Measurements from ENCODE around the gene NUTM2F.

DNA sequence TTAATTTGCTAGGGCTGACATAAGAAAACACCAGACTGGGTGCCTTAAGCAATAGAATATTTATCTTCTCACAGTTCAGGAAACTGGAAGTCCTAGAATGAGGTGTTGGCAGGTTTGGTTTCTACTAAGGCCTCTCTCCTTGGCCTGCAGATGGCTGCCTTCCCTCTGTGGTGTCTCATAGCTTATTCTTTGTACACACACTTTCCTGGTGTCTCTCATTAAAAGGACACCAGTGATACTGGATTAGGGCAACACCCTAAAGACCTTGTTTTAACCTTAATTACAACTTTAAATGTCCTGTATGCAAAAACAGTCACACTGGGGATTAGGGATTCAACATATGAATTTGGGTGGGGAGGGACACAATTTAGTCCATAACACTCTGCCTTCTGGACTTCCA, 25.1 kb downstream of the NUTM2F start:
- TF ChIP-seq, protein P1, sequence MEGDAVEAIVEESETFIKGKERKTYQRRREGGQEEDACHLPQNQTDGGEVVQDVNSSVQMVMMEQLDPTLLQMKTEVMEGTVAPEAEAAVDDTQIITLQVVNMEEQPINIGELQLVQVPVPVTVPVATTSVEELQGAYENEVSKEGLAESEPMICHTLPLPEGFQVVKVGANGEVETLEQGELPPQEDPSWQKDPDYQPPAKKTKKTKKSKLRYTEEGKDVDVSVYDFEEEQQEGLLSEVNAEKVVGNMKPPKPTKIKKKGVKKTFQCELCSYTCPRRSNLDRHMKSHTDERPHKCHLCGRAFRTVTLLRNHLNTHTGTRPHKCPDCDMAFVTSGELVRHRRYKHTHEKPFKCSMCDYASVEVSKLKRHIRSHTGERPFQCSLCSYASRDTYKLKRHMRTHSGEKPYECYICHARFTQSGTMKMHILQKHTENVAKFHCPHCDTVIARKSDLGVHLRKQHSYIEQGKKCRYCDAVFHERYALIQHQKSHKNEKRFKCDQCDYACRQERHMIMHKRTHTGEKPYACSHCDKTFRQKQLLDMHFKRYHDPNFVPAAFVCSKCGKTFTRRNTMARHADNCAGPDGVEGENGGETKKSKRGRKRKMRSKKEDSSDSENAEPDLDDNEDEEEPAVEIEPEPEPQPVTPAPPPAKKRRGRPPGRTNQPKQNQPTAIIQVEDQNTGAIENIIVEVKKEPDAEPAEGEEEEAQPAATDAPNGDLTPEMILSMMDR (IDR thresholded peaks at IDR 0.05; ENCODE audit: poor library complexity): no peak
- TF ChIP-seq EZH2 (IDR thresholded peaks at IDR 0.05; ENCODE audit: borderline replicate concordance) (no peak), EZH2phosphoT487 (IDR thresholded peaks at IDR 0.05; ENCODE audit: low read depth, severe bottlenecking, unreplicated experiment) (no peak)

Measured in hepatocyte (in vitro differentiated cells).